HG02943 (cell line): Measurements from ENCODE around the gene PGLYRP1.

Experiments
- ATAC-seq: cut with Tn5 transposase; IDR thresholded peaks from one replicate; pipeline ENCODE4 v1.9.1; 2021; ENCODE audit warnings: mild to moderate bottlenecking, low read depth, moderate library complexity; ENCODE audit not compliant: unreplicated experiment

The PGLYRP1 gene

GRCh38 chr19:46022431-46023310, at the start of gene PGLYRP1:
Gene PGLYRP1 (minus strand): TSS chr19:46023053. CDS start chr19:46023021, 32 bp downstream.
- ATAC-seq, result no peak

- ATAC-seq, result no peak
Observed at GRCh38 chr19:46069806-46070341, 47.0 kb upstream of the PGLYRP1 start.

- ATAC-seq, result no peak
Observed at GRCh38 chr19:46068345-46069258, 45.7 kb upstream of the PGLYRP1 start.

- ATAC-seq, result no peak
Observed at GRCh38 chr19:46067691-46068090, 44.8 kb upstream of the PGLYRP1 start.

GRCh38 chr19:46066471-46066870, 43.6 kb upstream of the PGLYRP1 start:
- ATAC-seq, result no peak

GRCh38 chr19:46065486-46066071, 42.7 kb upstream of the PGLYRP1 start:
- ATAC-seq, result no peak

- no peak for ATAC-seq
Observed at GRCh38 chr19:46063201-46063600, 40.3 kb upstream of the PGLYRP1 start.

- ATAC-seq, result no peak
Observed at GRCh38 chr19:46060012-46060411, 37.2 kb upstream of the PGLYRP1 start.

GRCh38 chr19:46058778-46059177, 35.9 kb upstream of the PGLYRP1 start:
- ATAC-seq, result no peak

- ATAC-seq, result no peak
Observed at GRCh38 chr19:46056536-46056935, 33.7 kb upstream of the PGLYRP1 start.

- ATAC-seq, result no peak
Observed at GRCh38 chr19:46052896-46053295, 30.0 kb upstream of the PGLYRP1 start.

- no peak for ATAC-seq
Observed at GRCh38 chr19:46049597-46049996, 26.7 kb upstream of the PGLYRP1 start.

- ATAC-seq, result no peak
Observed at GRCh38 chr19:46043519-46043918, 20.7 kb upstream of the PGLYRP1 start.

- no peak for ATAC-seq
Observed at GRCh38 chr19:46042252-46042883, 19.5 kb upstream of the PGLYRP1 start.

GRCh38 chr19:46040952-46041500, 18.2 kb upstream of the PGLYRP1 start, which contains the start of gene IGFL4:
Gene IGFL4 (minus strand): TSS chr19:46041002. CDS start chr19:46040962, 40 bp downstream.
- ATAC-seq, result no peak

GRCh38 chr19:46040125-46040524, 17.3 kb upstream of the PGLYRP1 start:
- ATAC-seq, result no peak

GRCh38 chr19:46036744-46037128, 13.9 kb upstream of the PGLYRP1 start:
- no peak for ATAC-seq

GRCh38 chr19:46035986-46036743, 13.3 kb upstream of the PGLYRP1 start:
- no peak for ATAC-seq

GRCh38 chr19:46035546-46035945, 12.7 kb upstream of the PGLYRP1 start:
- no peak for ATAC-seq
